NOMO-1 treated with dmso at 0.1 percent for 144 hours (cell line): Measurements from ENCODE around the gene CFAP119.
A peak's percentile ranks its signal among the peaks of the same experiment; 100 is the strongest.

Experiments
- DNase-seq: peaks from one replicate; lab custom pipeline; 2025; ENCODE audit not compliant: unreplicated experiment; lab: John Stamatoyannopoulos, UW

The CFAP119 gene

DNA sequence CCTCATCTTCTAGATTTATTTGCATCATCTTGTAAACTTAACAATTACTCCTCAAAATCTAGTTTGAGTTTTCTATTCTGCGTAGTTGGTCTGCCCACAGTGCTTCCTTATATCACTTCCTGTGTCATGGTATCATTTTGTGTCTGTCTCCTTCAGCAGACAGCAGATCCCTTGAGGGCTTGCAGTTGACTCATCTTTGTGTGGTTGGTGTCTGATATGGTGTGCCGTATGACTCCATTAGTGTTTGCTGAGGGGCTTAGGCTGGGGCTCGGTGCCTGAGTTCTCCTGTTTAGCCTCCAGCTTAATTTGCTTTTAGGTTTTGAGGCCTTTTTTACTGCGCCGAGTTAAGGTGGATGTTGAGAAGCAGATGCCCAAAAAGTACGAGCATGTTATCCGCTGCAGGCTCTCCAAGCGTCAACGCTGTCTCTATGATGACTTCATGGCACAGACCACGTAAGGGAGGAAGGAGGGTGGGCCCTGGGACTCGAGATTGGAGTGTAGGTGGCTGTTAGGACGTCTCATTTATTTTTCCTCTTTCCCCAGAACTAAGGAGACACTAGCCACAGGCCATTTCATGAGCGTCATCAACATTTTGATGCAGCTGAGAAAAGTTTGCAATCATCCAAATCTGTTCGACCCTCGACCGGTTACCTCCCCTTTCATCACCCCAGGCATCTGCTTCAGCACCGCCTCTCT, 46.0 kb downstream of the CFAP119 start:
- peak; percentile 13 for DNase-seq

DNA sequence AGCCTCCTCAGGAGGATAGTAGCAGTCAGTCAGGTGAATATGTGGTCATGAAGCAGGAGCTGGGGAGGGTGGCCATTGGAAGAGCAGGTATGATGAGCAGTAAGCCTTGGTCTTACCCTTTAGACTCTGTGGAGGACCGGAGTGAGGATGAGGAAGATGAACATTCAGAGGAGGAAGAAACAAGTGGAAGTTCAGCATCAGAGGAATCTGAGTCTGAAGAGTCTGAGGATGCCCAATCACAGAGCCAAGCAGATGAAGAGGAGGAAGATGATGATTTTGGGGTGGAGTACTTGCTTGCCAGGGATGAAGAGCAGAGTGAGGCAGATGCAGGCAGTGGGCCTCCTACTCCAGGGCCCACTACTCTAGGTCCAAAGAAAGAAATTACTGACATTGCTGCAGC, 50.1 kb downstream of the CFAP119 start:
- DNase-seq, result no peak

DNA sequence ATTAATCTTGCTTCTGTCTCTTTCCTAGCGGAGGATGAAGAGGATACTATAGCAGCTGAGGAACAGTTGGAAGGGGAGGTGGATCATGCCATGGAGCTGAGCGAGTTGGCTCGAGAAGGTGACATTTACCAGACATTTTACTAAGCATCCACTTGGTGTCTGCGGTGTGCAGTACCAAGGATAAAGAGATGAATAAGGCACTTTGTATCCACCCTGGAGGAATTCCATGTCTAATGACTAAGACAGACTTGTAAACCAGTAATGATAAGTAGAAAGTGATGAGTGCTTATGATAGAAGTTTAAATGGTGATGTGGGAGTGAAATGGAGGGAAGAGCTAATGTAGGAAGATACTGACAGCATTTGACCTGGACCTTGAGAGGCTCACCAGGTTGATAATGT, 50.9 kb downstream of the CFAP119 start:
- DNase-seq, result no peak
